IPS-18a (cell line): ENCODE results near the gene NINJ2.

Experiments used
- H3K27ac ChIP-seq: one replicate; pipeline ENCODE4 v1.5.1; 2013; ENCODE audit warnings: low read length
- H3K27me3 ChIP-seq: one replicate; pipeline ENCODE4 v1.6.1; 2013; ENCODE audit warnings: mild to moderate bottlenecking, low read length; ENCODE audit not compliant: control insufficient read depth, insufficient read depth
- H3K36me3 ChIP-seq: one replicate; pipeline ENCODE4 v1.6.1; 2013; ENCODE audit warnings: low read depth, low read length; ENCODE audit not compliant: control insufficient read depth
- H3K4me1 ChIP-seq: one replicate; pipeline ENCODE4 v1.6.1; 2013; ENCODE audit warnings: low read depth, low read length; ENCODE audit not compliant: control insufficient read depth
- H3K4me3 ChIP-seq: one replicate; pipeline ENCODE4 v1.5.1; 2013; ENCODE audit warnings: low read length
- H3K9ac ChIP-seq: one replicate; pipeline ENCODE4 v1.6.1; 2013; ENCODE audit warnings: mild to moderate bottlenecking, low read length, moderate library complexity
- H3K9me3 ChIP-seq: one replicate; pipeline ENCODE4 v1.6.1; 2013; ENCODE audit warnings: low read depth, low read length; ENCODE audit not compliant: control insufficient read depth

The NINJ2 gene

DNA sequence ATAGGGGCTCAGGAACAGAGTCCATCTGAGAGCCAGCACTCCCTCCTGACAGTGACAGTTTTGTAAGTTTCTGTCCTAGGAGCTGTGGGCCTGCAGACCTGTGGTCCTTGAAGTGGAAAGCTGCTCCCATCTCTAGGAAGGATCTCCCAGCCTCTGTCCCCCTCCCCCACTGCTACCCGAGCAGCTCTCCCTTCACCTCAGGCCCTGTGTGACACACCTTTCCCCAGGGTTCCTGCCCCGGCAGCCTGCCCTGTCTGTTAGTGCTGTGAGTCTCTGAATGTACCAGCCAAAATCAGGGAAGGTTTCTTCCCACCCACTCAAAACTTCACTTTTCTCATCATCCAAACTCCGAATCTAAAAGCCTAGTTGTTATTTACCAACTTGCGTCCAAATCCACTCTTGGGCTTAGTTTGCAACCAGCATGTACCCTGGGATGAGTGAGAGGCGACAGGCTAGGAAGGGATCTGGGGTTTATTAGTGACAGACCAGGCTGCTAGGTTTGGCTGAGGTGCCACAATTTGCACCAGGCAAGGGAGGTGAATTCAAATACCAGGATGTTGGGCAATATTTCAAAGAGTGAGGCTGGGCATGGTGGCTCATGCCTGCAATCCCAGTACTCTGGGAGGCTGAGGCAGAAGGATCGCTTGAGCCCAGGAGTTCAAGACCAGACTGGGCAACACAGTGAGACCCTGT is 39.9 kb downstream of the NINJ2 start:
- no peak overlapping the region for H3K27ac ChIP-seq
- no peak overlapping the region for H3K4me3 ChIP-seq
- H3K9me3 ChIP-seq = no peaks in the 10 kb centered on the region
- H3K36me3 ChIP-seq = no peaks in the 10 kb centered on the region
- H3K27me3 ChIP-seq = no peaks in the 10 kb centered on the region
- H3K9ac ChIP-seq = no peak overlapping the region
- H3K4me1 ChIP-seq = peaks cover 17% of the 10 kb centered on the region

DNA sequence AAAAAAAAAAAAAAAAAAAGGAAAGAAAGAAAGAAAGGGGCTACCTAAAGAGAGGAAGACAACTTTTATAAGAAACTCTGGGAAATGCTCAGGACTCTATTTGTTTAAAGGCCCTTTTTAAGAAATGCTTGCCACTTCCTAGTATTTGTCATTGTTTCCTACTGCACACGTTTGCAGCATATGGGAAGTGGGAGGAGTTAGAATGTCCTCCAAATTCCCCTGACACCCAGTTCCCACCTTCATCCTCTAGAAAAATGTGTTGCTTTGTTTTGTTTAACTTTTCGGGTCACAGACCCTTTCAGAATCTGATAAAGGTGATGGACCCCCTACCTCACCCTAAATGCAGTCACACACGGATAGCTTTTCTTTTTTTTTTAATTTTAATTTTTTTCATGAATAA is 40.8 kb downstream of the NINJ2 start:
- Histone ChIP-seq H3K9ac (no peak overlapping the region), H3K4me3 (no peak overlapping the region), H3K9me3 (no peaks in the 10 kb centered on the region), H3K27ac (no peak overlapping the region), H3K36me3 (no peaks in the 10 kb centered on the region), H3K27me3 (no peaks in the 10 kb centered on the region), H3K4me1 (peaks cover 17% of the 10 kb centered on the region)

DNA sequence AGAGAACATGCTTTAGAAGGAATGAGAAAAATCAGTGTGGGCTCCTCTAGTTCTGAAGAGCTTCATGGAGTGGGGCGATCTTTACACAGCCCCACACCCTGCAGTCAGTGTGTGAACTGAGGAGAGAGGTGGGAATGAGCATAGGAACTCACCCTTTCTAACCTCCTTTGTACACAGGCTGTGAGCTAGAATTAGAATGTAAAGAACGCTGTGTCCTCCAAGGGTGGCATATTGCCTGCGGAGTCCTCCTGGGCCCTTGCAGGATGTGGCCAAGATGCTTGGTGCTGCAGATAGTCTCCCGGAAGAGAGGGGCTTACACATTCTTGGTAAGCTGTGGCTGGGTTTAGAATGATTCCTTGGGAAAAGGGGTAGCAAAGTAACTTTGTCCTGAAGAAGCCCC is 43.9 kb downstream of the NINJ2 start:
- no peaks in the 10 kb centered on the region for H3K27me3 ChIP-seq
- H3K9ac ChIP-seq = no peak overlapping the region
- no peaks in the 10 kb centered on the region for H3K9me3 ChIP-seq
- H3K4me3 ChIP-seq = no peak overlapping the region
- no peak overlapping the region for H3K27ac ChIP-seq
- H3K4me1 ChIP-seq = peaks cover 17% of the 10 kb centered on the region
- H3K36me3 ChIP-seq = no peaks in the 10 kb centered on the region

DNA sequence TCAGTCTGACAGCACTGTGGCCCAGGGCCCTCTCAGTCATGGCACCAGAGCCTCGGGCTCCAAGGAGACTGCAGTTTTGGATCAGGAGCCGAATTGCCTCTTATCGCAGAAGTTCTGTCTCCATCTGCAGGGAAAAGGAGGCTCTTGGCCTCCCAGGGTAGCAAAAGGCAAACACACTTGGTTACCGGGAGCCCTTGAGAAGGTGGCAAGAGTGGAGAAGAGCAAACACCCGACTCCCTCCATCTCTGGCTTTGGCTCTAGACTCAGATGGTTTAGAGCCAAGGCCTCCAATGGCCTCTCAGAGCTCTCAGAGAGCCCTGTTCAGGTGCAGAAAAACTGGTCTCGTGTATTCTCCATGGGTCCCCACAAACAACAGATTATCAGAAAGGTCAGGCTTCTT is 44.6 kb downstream of the NINJ2 start:
- no peaks in the 10 kb centered on the region for H3K36me3 ChIP-seq
- H3K4me1 ChIP-seq = peaks cover 13% of the 10 kb centered on the region
- no peaks in the 10 kb centered on the region for H3K27me3 ChIP-seq
- no peaks in the 10 kb centered on the region for H3K9me3 ChIP-seq
- H3K27ac ChIP-seq = no peak overlapping the region
- no peak overlapping the region for H3K9ac ChIP-seq
- H3K4me3 ChIP-seq = no peak overlapping the region

DNA sequence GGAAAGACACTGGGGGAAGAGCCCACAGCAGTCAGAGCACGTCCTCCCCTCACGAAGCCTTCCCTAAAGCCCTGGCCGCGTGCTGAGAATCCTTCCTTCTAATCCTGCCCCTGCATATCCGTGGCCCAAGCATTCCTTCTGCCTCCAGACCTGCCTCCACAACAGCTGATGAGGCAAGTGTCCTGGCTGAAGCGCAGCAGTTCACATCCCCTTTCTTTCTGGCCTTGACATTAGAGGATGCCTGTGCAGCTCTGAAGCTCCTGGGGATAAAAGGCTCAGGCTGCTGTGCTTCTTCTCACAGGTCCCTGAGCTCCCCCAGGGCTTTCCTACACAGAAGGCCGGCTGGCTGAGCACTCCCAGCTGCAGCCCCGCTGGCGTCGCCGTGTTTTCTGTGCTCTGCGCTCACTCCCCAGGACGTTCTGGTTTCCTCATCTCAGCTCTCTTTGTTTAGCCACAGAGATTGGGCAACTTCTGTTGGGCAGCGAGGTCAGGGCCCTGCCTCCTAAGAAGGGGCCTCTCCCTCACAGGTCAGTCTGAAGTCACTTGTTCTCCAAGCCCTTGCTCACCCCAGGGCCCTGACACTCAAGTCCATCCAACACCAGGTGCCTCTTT is 45.8 kb downstream of the NINJ2 start:
- Histone ChIP-seq H3K36me3 (no peaks in the 10 kb centered on the region), H3K4me1 (peaks cover 1% of the 10 kb centered on the region), H3K9me3 (no peaks in the 10 kb centered on the region), H3K4me3 (no peak overlapping the region), H3K9ac (no peak overlapping the region), H3K27ac (no peak overlapping the region), H3K27me3 (no peaks in the 10 kb centered on the region)

DNA sequence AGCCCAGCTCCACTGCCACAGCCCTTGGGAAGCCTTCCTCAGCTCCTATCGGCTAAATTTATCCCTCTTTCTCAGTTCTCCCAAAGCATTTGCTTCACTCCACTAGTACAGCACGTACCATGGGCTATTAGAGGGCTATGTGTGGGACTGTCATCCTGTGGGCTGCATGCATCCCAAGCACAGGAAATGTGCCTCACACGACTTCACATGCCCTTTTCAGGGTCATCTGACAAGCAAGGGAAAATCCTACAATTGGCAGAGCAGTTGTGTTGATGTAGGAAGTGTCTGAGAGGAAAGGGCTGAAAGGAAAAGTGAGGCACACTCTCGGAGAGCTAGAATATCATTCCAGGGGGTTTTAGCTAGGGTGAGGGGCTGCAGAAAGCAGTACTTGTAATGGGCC is 47.6 kb downstream of the NINJ2 start:
- no peak overlapping the region for H3K4me3 ChIP-seq
- no peak overlapping the region for H3K9ac ChIP-seq
- H3K9me3 ChIP-seq = no peaks in the 10 kb centered on the region
- H3K4me1 ChIP-seq = no peaks in the 10 kb centered on the region
- H3K27ac ChIP-seq = no peak overlapping the region
- H3K27me3 ChIP-seq = no peaks in the 10 kb centered on the region
- H3K36me3 ChIP-seq = no peaks in the 10 kb centered on the region

DNA sequence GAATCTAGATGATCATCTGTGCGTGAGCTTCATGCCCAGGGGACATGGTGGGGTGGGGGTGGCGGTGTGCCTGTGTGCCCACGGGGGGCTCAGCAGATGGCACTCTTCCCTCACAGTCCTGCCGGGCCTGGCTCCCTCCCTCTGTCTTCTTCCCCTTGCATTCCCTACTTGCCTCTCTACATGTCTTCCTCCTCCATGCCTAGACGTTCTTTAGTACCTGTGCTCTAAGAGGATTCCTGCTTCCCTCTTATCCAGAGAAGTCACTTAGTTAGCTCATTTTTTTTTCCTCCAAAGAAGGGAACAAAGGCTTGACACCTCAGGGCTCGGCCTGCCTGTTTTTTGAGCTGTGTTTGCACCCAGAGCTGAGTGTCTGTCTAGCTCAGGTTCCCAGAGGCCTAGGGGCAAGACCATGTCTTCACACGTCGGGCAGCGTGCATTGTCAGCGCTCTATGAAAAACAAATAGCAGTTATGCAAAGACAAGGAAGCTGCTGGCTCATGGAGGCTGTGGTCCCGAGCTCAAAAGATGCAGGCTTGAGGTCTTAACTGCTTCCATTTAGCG is 48.8 kb downstream of the NINJ2 start:
- H3K9ac ChIP-seq = no peak overlapping the region
- no peaks in the 10 kb centered on the region for H3K27me3 ChIP-seq
- H3K27ac ChIP-seq = no peak overlapping the region
- H3K4me1 ChIP-seq = no peaks in the 10 kb centered on the region
- no peak overlapping the region for H3K4me3 ChIP-seq
- no peaks in the 10 kb centered on the region for H3K9me3 ChIP-seq
- H3K36me3 ChIP-seq = no peaks in the 10 kb centered on the region

DNA sequence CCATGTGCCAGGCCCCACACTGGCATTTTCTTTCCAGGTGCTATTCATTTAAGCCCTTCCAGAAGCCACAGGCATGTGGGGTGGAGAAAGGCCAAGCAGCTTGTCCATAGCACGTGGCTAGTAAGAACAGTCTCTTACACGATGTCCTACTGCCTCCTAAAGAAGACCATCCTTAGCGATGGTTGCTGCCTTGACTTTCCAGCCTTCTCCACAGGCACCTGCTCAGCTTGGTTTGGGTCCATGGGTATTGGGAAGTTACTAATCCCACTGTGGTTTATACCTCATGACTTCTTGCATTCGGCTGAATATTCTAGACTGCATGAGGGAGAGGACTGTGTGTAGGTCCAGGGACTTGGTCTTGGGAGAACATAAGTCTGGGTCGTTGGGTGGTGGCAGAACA is 49.2 kb downstream of the NINJ2 start:
- no peaks in the 10 kb centered on the region for H3K4me1 ChIP-seq
- no peak overlapping the region for H3K4me3 ChIP-seq
- H3K27ac ChIP-seq = no peak overlapping the region
- no peaks in the 10 kb centered on the region for H3K27me3 ChIP-seq
- H3K9me3 ChIP-seq = no peaks in the 10 kb centered on the region
- no peaks in the 10 kb centered on the region for H3K36me3 ChIP-seq
- H3K9ac ChIP-seq = no peak overlapping the region

DNA sequence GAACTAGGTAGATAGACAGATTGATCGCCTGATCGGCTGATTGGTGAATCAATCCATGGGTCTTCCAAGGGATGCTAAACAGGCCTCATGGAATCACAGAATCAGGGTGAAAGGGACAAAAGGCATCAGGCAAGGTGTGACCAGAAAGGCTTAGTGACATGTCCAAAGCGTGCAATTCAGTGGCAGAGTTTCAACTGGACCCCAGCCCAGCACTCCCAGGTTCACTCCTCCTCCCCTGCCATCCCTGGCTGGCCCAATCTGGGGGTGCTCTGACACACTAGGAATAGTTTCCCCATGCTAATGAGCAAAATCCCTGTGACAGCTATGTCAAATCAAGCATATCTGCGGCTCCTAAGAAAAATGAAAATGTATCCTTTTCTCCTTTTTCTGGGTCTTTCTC is 50.4 kb downstream of the NINJ2 start:
- Histone ChIP-seq H3K4me1 (no peaks in the 10 kb centered on the region), H3K27ac (no peak overlapping the region), H3K36me3 (no peaks in the 10 kb centered on the region), H3K9me3 (no peaks in the 10 kb centered on the region), H3K27me3 (no peaks in the 10 kb centered on the region), H3K9ac (no peak overlapping the region), H3K4me3 (no peak overlapping the region)

DNA sequence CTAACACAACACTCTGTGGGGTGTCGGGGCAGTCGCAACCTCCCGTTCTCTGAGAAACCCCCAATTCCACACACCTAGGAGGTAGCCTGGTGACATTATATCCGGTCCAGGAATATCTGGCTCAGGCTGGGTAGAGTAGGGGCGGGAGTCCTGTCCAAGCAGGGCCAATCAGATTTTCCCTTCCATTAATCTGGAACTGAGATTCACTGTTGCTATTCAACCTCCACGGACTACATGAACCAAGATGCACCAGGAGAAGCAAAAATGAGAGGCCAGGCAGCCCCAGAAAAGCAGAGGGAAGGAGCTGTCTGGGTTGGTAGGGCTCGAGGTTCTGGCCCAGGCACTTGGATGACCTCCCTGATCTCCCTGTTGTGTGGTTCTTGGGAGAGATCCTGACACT is 51.0 kb downstream of the NINJ2 start:
- Histone ChIP-seq H3K36me3 (no peaks in the 10 kb centered on the region), H3K4me1 (no peaks in the 10 kb centered on the region), H3K27me3 (no peaks in the 10 kb centered on the region), H3K9ac (no peak overlapping the region), H3K9me3 (no peaks in the 10 kb centered on the region), H3K4me3 (no peak overlapping the region), H3K27ac (no peak overlapping the region)

DNA sequence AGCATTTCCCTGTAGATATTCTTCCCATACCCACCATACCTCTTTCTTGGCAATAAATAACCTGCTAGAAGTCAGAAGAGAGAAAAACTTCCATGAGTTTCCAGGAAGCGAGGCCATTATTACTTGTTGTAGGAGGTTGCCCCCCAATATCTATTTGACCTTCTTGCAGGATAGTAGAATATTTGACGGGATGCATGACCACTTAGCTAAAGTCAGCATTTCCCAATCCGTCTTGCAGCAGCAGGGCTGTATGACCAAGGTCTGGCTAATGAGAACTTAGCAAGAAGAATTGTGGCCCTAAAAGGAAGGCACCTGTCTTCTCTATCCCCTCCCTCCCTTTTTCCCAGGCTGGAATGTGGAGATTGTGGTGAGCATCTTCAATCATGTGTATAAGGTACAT is 51.5 kb downstream of the NINJ2 start:
- Histone ChIP-seq H3K9ac (no peak overlapping the region), H3K9me3 (no peaks in the 10 kb centered on the region), H3K36me3 (no peaks in the 10 kb centered on the region), H3K27ac (no peak overlapping the region), H3K4me3 (no peak overlapping the region), H3K4me1 (no peaks in the 10 kb centered on the region), H3K27me3 (no peaks in the 10 kb centered on the region)

DNA sequence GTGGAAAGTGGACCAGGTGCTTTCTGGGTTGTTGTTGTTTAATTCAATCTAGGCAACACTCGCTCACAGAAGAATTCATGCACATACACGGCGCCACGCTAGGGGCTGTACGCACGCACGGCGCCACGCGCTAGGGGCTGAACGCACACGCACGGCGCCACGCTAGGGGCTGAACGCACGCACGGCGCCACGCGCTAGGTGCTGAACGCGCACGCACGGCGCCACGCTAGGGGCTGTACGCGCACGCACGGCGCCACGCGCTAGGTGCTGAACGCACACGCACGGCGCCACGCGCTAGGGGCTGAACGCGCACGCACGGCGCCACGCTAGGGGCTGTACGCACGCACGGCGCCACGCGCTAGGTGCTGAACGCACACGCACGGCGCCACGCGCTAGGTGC is 54.3 kb downstream of the NINJ2 start:
- no peaks in the 10 kb centered on the region for H3K36me3 ChIP-seq

More for the DNA sequence above, 54.3 kb downstream of the NINJ2 start:
- H3K27ac ChIP-seq = no peak overlapping the region
- no peaks in the 10 kb centered on the region for H3K9me3 ChIP-seq
- H3K27me3 ChIP-seq = no peaks in the 10 kb centered on the region
- H3K4me1 ChIP-seq = no peaks in the 10 kb centered on the region
- no peak overlapping the region for H3K4me3 ChIP-seq
- no peak overlapping the region for H3K9ac ChIP-seq
